WTC11 (cell line): ENCODE results near the gene CDC6. TPM values are rescaled to one million over a fixed set of nuclear protein-coding genes. Genes with fewer than 3 reads are reported as not detected.
A peak's percentile ranks its signal among the peaks of the same experiment; 100 is the strongest.

ENCODE experiments used
- ATAC-seq: fragments of 200-7000 bp; cut with Tn5 transposase; 2 replicates; pipeline ENCODE4 v1.10.0; 2021; ENCODE audit warnings: mild to moderate bottlenecking, moderate library complexity
- CTCF ChIA-PET: fragments of 300-600 bp; sonication (Branson Sonifier 250); formaldehyde crosslinking; loops from one replicate; lab custom pipeline; 2021; ENCODE audit warnings: antibody characterized with exemption; lab: Charles Lee
- POLR2A ChIA-PET: fragments of 350-600 bp; sonication (Branson Sonifier 250); formaldehyde crosslinking; loops from one replicate; lab custom pipeline; 2021; ENCODE audit warnings: antibody characterized with exemption; lab: Charles Lee
- DNase-seq: peaks from one replicate; pipeline ENCODE4 v3.0.0; 2021; ENCODE audit warnings: low spot score
- H3K27ac Mint-ChIP-seq: 2 replicates; pipeline ENCODE4 v1.8.0; 2021; ENCODE audit warnings: mixed read lengths
- H3K27me3 Mint-ChIP-seq: 2 replicates; pipeline ENCODE4 v1.8.0; 2021; ENCODE audit warnings: low read depth, mild to moderate bottlenecking, moderate library complexity, mixed read lengths
- H3K36me3 Mint-ChIP-seq: 2 replicates; pipeline ENCODE4 v1.8.0; 2021; ENCODE audit warnings: mixed read lengths
- H3K4me1 Mint-ChIP-seq: 2 replicates; pipeline ENCODE4 v1.8.0; 2022; ENCODE audit warnings: mixed read lengths
- H3K4me3 Mint-ChIP-seq: 2 replicates; pipeline ENCODE4 v1.8.0; 2021; ENCODE audit warnings: mild to moderate bottlenecking, moderate library complexity, mixed read lengths
- H3K9me3 Mint-ChIP-seq: 2 replicates; pipeline ENCODE4 v1.8.0; 2021; ENCODE audit warnings: mixed read lengths
- CDX4 ChIP-seq: fragments of 250-450 bp; sonication (Bioruptor Pico); IDR thresholded peaks from 2 replicates; pipeline ENCODE4 v1.9.0; 2021; ENCODE audit warnings: moderate library complexity, mild to moderate bottlenecking, inconsistent platforms, borderline replicate concordance
- CREB1 ChIP-seq: sonication (generic); formaldehyde crosslinking; IDR thresholded peaks from 2 replicates; pipeline ENCODE4 v1.8.0; 2023; ENCODE audit warnings: mild to moderate bottlenecking, missing genetic modification reagents
- CTCF ChIP-seq: fragments of 200-600 bp; IDR thresholded peaks from 2 replicates; pipeline ENCODE4 v1.8.0; 2022; ENCODE audit warnings: antibody characterized with exemption
- E2F5 ChIP-seq: sonication (generic); formaldehyde crosslinking; IDR thresholded peaks from 2 replicates; pipeline ENCODE4 v1.8.1; 2022; ENCODE audit warnings: mild to moderate bottlenecking, moderate library complexity, missing genetic modification reagents
- FOXJ3 ChIP-seq: sonication (generic); formaldehyde crosslinking; IDR thresholded peaks from 2 replicates; pipeline ENCODE4 v1.9.0; 2021; ENCODE audit warnings: missing genetic modification reagents, mild to moderate bottlenecking, borderline replicate concordance
- GTF2I ChIP-seq: fragments of 250-450 bp; sonication (Bioruptor Pico); conservative IDR thresholded peaks from 2 replicates; pipeline ENCODE4 v1.4.0; 2021; ENCODE audit warnings: mild to moderate bottlenecking
- HMGA2 ChIP-seq: fragments of 250-450 bp; sonication (Bioruptor Pico); IDR thresholded peaks from 2 replicates; pipeline ENCODE4 v1.4.0; 2021; ENCODE audit warnings: mild to moderate bottlenecking, moderate library complexity
- IRF1 ChIP-seq: sonication (generic); formaldehyde crosslinking; IDR thresholded peaks from 2 replicates; pipeline ENCODE4 v1.8.0; 2023; ENCODE audit warnings: missing genetic modification reagents
- MXD4 ChIP-seq: fragments of 250-450 bp; sonication (Bioruptor Pico); IDR thresholded peaks from 2 replicates; pipeline ENCODE4 v1.8.0; 2021; ENCODE audit warnings: mild to moderate bottlenecking, moderate library complexity, borderline replicate concordance
- MYBL2 ChIP-seq: sonication (generic); formaldehyde crosslinking; IDR thresholded peaks from 2 replicates; pipeline ENCODE4 v1.8.1; 2023; ENCODE audit warnings: mild to moderate bottlenecking, moderate library complexity, missing genetic modification reagents
- NFE2L1 ChIP-seq: sonication (generic); formaldehyde crosslinking; IDR thresholded peaks from 2 replicates; pipeline ENCODE4 v1.8.1; 2023; ENCODE audit warnings: missing genetic modification reagents
- NR3C1 ChIP-seq: sonication (generic); formaldehyde crosslinking; conservative IDR thresholded peaks from 2 replicates; pipeline ENCODE4 v1.8.1; 2023; ENCODE audit warnings: low read depth, mild to moderate bottlenecking, missing genetic modification reagents
- OVOL2 ChIP-seq: fragments of 250-450 bp; sonication (Bioruptor Pico); IDR thresholded peaks from 2 replicates; pipeline ENCODE4 v1.9.0; 2021; ENCODE audit warnings: mild to moderate bottlenecking, borderline replicate concordance
- SMAD4 ChIP-seq: sonication (generic); formaldehyde crosslinking; IDR thresholded peaks from 2 replicates; pipeline ENCODE4 v1.8.0; 2022; ENCODE audit warnings: mild to moderate bottlenecking, missing genetic modification reagents
- SOX15 ChIP-seq: fragments of 250-450 bp; sonication (Bioruptor Pico); IDR thresholded peaks from 2 replicates; pipeline ENCODE4 v1.9.0; 2021; ENCODE audit warnings: mild to moderate bottlenecking
- SP1 ChIP-seq: sonication (generic); formaldehyde crosslinking; conservative IDR thresholded peaks from 2 replicates; pipeline ENCODE4 v1.8.1; 2022; ENCODE audit warnings: missing genetic modification reagents
- TP53 ChIP-seq: sonication (generic); formaldehyde crosslinking; IDR thresholded peaks from 2 replicates; pipeline ENCODE4 v1.8.1; 2023; ENCODE audit warnings: mild to moderate bottlenecking, missing genetic modification reagents
- USF2 ChIP-seq: sonication (generic); formaldehyde crosslinking; IDR thresholded peaks from 2 replicates; pipeline ENCODE4 v1.8.1; 2023; ENCODE audit warnings: mild to moderate bottlenecking, missing genetic modification reagents, moderate library complexity
- ZNF121 ChIP-seq: sonication (generic); formaldehyde crosslinking; IDR thresholded peaks from 2 replicates; pipeline ENCODE4 v1.8.0; 2023; ENCODE audit warnings: missing genetic modification reagents
- ZNF138 ChIP-seq: sonication (generic); formaldehyde crosslinking; conservative IDR thresholded peaks from 2 replicates; pipeline ENCODE4 v1.8.1; 2022; ENCODE audit warnings: mild to moderate bottlenecking, moderate library complexity, missing genetic modification reagents
- ZNF219 ChIP-seq: sonication (generic); formaldehyde crosslinking; IDR thresholded peaks from 2 replicates; pipeline ENCODE4 v1.8.0; 2023; ENCODE audit warnings: missing genetic modification reagents, mild to moderate bottlenecking, borderline replicate concordance
- ZNF512 ChIP-seq: sonication (generic); formaldehyde crosslinking; IDR thresholded peaks from 2 replicates; pipeline ENCODE4 v1.8.1; 2022; ENCODE audit warnings: missing genetic modification reagents, borderline replicate concordance
- total RNA-seq: library from RNA; stranded (reverse); gene quantifications from 3 replicates; pipeline ENCODE4 v1.2.3, GENCODE V29; 2021
- TF ChIP-seq, protein P1 (sequence below): fragments of 250-450 bp; sonication (Bioruptor Pico); IDR thresholded peaks from 2 replicates; pipeline ENCODE4 v1.9.0; 2021; ENCODE audit warnings: mild to moderate bottlenecking
- TF ChIP-seq, protein P2 (sequence below): sonication (generic); formaldehyde crosslinking; IDR thresholded peaks from 2 replicates; pipeline ENCODE4 v1.8.0; 2022; ENCODE audit warnings: mild to moderate bottlenecking, missing genetic modification reagents

The CDC6 gene
- total RNA-seq, 1 experiment from 2014 or later = 125 TPM

GRCh38 chr17:40306395-40306794 is 18.7 kb downstream of the CDC6 start:
- no peak for TF ChIP-seq HMGA2 (CRISPR knock-in tag)
- TF ChIP-seq ZNF512 (CRISPR knock-in tag) = no peak
- no peak for TF ChIP-seq CTCF
- TF ChIP-seq, protein P1, sequence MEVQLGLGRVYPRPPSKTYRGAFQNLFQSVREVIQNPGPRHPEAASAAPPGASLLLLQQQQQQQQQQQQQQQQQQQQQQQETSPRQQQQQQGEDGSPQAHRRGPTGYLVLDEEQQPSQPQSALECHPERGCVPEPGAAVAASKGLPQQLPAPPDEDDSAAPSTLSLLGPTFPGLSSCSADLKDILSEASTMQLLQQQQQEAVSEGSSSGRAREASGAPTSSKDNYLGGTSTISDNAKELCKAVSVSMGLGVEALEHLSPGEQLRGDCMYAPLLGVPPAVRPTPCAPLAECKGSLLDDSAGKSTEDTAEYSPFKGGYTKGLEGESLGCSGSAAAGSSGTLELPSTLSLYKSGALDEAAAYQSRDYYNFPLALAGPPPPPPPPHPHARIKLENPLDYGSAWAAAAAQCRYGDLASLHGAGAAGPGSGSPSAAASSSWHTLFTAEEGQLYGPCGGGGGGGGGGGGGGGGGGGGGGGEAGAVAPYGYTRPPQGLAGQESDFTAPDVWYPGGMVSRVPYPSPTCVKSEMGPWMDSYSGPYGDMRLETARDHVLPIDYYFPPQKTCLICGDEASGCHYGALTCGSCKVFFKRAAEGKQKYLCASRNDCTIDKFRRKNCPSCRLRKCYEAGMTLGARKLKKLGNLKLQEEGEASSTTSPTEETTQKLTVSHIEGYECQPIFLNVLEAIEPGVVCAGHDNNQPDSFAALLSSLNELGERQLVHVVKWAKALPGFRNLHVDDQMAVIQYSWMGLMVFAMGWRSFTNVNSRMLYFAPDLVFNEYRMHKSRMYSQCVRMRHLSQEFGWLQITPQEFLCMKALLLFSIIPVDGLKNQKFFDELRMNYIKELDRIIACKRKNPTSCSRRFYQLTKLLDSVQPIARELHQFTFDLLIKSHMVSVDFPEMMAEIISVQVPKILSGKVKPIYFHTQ (CRISPR knock-in tag) = no peak
- TF ChIP-seq SOX15 (CRISPR knock-in tag) = no peak
- Mint-ChIP-seq H3K27me3 (no peaks in the 10 kb centered on the region), H3K4me3 (0 out of 2 replicates have a peak overlapping the region, but pooled peaks have one; percentile 1), H3K27ac (peak overlapping the region; percentile 58), H3K4me1 (peaks cover 28% of the 10 kb centered on the region), H3K36me3 (peaks cover 26% of the 10 kb centered on the region), H3K9me3 (no peaks in the 10 kb centered on the region)
- CTCF ChIA-PET = interaction anchor here (0.8 to 10.9 kb wide), 18 partner anchors 10 to 288 kb away, joined by 3 to 259 read pairs (median 6); partner anchors contain the start of gene WIPF2
- peak; percentile 2; the same call in 1 of the 2 replicates for ATAC-seq
- POLR2A ChIA-PET = interaction anchor here (0.6 to 3.3 kb wide), 5 partner anchors 9 to 48 kb away, joined by 3 to 17 read pairs (median 10); no protein-coding TSS in a partner anchor
- DNase-seq = no peak

DNA sequence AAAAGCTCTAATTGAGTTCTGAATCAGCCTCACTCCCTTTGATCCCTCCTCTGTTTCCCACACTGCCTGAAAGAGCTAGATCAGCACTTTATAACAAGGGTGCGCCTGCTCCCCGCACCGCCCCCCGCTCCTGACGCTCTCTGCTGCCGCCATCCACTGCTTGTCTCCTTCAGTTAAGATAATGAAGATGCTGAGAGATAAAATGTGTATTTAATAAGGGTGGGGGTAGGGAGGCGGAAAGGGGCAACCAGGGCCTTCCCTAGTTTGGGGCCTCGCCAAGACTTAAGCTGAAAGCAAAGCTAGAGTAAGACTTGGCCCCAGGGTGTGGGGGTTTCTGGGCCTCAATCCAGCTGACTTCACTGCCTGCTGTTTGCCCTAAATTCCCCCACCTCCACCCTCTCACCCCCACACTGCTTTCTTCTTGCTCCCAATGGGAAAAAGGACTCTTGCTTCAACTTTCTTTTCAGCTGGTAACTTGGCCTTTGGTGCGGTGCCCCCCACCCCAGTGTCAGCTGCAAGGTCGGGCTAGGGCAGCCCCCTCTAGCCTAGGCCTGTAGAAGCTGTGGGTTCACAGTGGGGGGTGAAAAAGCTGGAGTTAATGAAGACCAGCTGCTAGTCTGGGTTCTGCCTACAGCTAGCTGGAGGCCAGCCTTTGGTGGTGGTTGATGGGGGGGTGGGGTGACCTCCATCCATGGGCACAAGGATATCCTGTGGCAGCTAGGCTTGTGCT is 19.5 kb downstream of the CDC6 start:
- H3K9me3 Mint-ChIP-seq = no peaks in the 10 kb centered on the region
- no peaks in the 10 kb centered on the region for H3K27me3 Mint-ChIP-seq
- H3K36me3 Mint-ChIP-seq = peaks cover 18% of the 10 kb centered on the region
- peaks cover 34% of the 10 kb centered on the region for H3K4me1 Mint-ChIP-seq
- CTCF ChIA-PET = interaction anchor here (0.6 to 10.9 kb wide), 23 partner anchors 10 to 289 kb away, joined by 3 to 259 read pairs (median 4); partner anchors contain the start of gene WIPF2
- POLR2A ChIA-PET = interaction anchor here (0.5 to 3.3 kb wide), 8 partner anchors 8 to 132 kb away, joined by 3 to 17 read pairs (median 4); no protein-coding TSS in a partner anchor
- H3K27ac Mint-ChIP-seq = no peak overlapping the region
- H3K4me3 Mint-ChIP-seq = no peak overlapping the region
- peak; percentile 29 for ATAC-seq
- no peak for DNase-seq
- no peak for TF ChIP-seq MYBL2 (CRISPR knock-in tag)
- TF ChIP-seq IRF1 (CRISPR knock-in tag) = no peak
- no peak for TF ChIP-seq USF2 (CRISPR knock-in tag)
- TF ChIP-seq GTF2I (CRISPR knock-in tag) = no peak
- TF ChIP-seq, protein P2, sequence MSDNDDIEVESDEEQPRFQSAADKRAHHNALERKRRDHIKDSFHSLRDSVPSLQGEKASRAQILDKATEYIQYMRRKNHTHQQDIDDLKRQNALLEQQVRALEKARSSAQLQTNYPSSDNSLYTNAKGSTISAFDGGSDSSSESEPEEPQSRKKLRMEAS = no peak
- no peak for TF ChIP-seq TP53 (CRISPR knock-in tag)
- no peak for TF ChIP-seq CDX4 (CRISPR knock-in tag)
- TF ChIP-seq OVOL2 = no peak
- TF ChIP-seq MXD4 (CRISPR knock-in tag) = no peak
- no peak for TF ChIP-seq SP1 (CRISPR knock-in tag)
- no peak for TF ChIP-seq ZNF138 (CRISPR knock-in tag)
- TF ChIP-seq SMAD4 (CRISPR knock-in tag) = no peak
- no peak for TF ChIP-seq CREB1 (CRISPR knock-in tag)
- TF ChIP-seq E2F5 = no peak
- no peak for TF ChIP-seq NFE2L1 (CRISPR knock-in tag)
- no peak for TF ChIP-seq FOXJ3
- no peak for TF ChIP-seq ZNF121
- TF ChIP-seq NR3C1 = no peak
- TF ChIP-seq ZNF219 (CRISPR knock-in tag) = no peak
